Measurements from ENCODE around the gene MAP2K5.

DNA sequence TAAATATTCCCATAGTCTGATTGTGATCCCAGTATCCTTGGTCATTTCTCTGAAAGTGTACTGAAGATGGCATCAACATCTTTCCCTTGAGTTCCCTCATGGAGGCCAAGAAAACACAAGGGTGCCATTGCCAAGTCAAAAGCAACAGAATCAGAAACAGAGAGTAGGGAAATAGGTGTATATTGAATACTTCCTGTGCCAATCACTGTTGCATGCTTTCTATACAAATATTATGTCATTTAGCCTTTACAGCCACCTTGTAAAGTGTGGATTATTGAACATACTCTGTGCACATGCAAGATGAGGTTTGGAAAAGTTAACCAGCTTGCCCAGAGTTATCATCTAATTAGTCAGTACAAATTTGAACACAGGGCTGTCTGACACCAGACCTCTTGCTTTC, 117.9 kb downstream of the MAP2K5 start:
- TF ChIP-seq, protein P1, sequence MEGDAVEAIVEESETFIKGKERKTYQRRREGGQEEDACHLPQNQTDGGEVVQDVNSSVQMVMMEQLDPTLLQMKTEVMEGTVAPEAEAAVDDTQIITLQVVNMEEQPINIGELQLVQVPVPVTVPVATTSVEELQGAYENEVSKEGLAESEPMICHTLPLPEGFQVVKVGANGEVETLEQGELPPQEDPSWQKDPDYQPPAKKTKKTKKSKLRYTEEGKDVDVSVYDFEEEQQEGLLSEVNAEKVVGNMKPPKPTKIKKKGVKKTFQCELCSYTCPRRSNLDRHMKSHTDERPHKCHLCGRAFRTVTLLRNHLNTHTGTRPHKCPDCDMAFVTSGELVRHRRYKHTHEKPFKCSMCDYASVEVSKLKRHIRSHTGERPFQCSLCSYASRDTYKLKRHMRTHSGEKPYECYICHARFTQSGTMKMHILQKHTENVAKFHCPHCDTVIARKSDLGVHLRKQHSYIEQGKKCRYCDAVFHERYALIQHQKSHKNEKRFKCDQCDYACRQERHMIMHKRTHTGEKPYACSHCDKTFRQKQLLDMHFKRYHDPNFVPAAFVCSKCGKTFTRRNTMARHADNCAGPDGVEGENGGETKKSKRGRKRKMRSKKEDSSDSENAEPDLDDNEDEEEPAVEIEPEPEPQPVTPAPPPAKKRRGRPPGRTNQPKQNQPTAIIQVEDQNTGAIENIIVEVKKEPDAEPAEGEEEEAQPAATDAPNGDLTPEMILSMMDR (IDR thresholded peaks at IDR 0.05) = no peak
- TF ChIP-seq POLR2A (IDR thresholded peaks at IDR 0.05) = no peak

Data from tibial nerve (tissue), 3 donors.